Stomach (tissue), 9 donors: Measurements from ENCODE around the gene MB. TPM values are rescaled to one million over a fixed set of nuclear protein-coding genes. Genes with fewer than 3 reads are reported as not detected.
"Not testable (repeated sequence)": the region's sequence is repeated elsewhere in the genome, so short reads cannot be mapped to it uniquely, and the experiment has no call there.

Experiments
- DNase-seq, 2 donors: peaks; one replicate each; pipeline versions ENCODE4 v3.0.0 to v3.0.0-alpha.2; 2013 to 2019
- H3K27ac ChIP-seq, 5 donors: fragments of 200-600 bp in 4 of 5; sonication (generic) in 4 of 5; one replicate each; pipeline ENCODE4 v1.5.1; 2013 to 2019; ENCODE audit warnings: mild to moderate bottlenecking in 1 of 5, moderate library complexity in 1 of 5
- H3K27me3 ChIP-seq, 3 donors: fragments of 200-600 bp; sonication (generic); one replicate each; pipeline ENCODE4 v1.5.1; 2017 to 2019; ENCODE audit warnings: mixed run types in 1 of 3
- H3K36me3 ChIP-seq, 4 donors: fragments of 200-600 bp; sonication (generic); 1 replicate in 3 of 4; 2 replicates in 1 of 4; pipeline ENCODE4 v1.5.1; 2016 to 2019
- H3K4me1 ChIP-seq, 4 donors: fragments of 200-600 bp; sonication (generic); one replicate each; pipeline ENCODE4 v1.5.1; 2016 to 2019
- H3K4me3 ChIP-seq, 4 donors: fragments of 200-600 bp; sonication (generic) in 3 of 4; one replicate each; pipeline ENCODE4 v1.5.1; 2016 to 2019; ENCODE audit warnings: mild to moderate bottlenecking in 1 of 4
- H3K9me3 ChIP-seq, 4 donors: fragments of 200-600 bp; sonication (generic); one replicate each; pipeline ENCODE4 v1.5.1; 2016 to 2019
- EP300 ChIP-seq: sonication (generic); formaldehyde crosslinking; IDR thresholded peaks from one replicate; pipeline ENCODE4 v1.6.1; 2017; ENCODE audit warnings: antibody characterized with exemption
- POLR2A ChIP-seq, 4 donors: fragments of 450-650 bp; IDR thresholded peaks; one replicate each; pipeline ENCODE4 v1.6.1; 2016; ENCODE audit warnings: antibody characterized with exemption in 4 of 4, control low read depth in 2 of 4, mild to moderate bottlenecking in 1 of 4, moderate library complexity in 1 of 4
- POLR2AphosphoS5 ChIP-seq, 3 donors: sonication (generic); formaldehyde crosslinking; IDR thresholded peaks; one replicate each; pipeline ENCODE4 v1.6.1; 2016; ENCODE audit warnings: antibody characterized with exemption in 3 of 3
- WGBS, 5 donors: extraction: QIAGEN DNeasy Blood & Tissue Kit in 3 of 5; methylation state at CpG; one replicate each; pipeline versions ENCODE4 v1.1.5 to v1.1.7; 2013 to 2018; 5-methylcytosine and 5-hydroxymethylcytosine counted together
- intact Hi-C: fragments of 100-400 bp; cut with DNase I; formaldehyde crosslinking; loops from one replicate; pipeline ENCODE4 v1.15.1; 2023; ENCODE audit warnings: low total_unique reads
- polyA plus RNA-seq, 3 donors: library from polyadenylated mRNA; stranded (reverse); fragments of 200-250 nt; gene quantifications; one replicate each; pipeline ENCODE4 v1.2.3, GENCODE V29; 2013
- total RNA-seq, 5 donors: library from RNA; depleted of rRNA; stranded (reverse); fragments of >200 nt; gene quantifications; one replicate each; pipeline versions ENCODE4 v1.1.0 to v1.2.3, GENCODE V29; 2014 to 2016
- TF ChIP-seq, protein P1 (sequence below), 7 experiments: fragments of 450-650 bp in 4 of 7; fragments of 200-600 bp in 3 of 7; sonication (generic) in 3 of 7; IDR thresholded peaks; one replicate each; pipeline ENCODE4 v1.5.1; 2016 to 2019; ENCODE audit warnings: antibody characterized with exemption in 7 of 7, control low read depth in 2 of 7, mild to moderate bottlenecking in 1 of 7
- donor health status: healthy with polysubstance abuse.
- donor health status: Bipolar disorder and iron deficiency.
- donor health status: healthy.

The MB gene
- total and polyA plus RNA-seq, 8 donors: 0.87 to 29.5 (median 2.2) TPM; not detected in 3

DNA sequence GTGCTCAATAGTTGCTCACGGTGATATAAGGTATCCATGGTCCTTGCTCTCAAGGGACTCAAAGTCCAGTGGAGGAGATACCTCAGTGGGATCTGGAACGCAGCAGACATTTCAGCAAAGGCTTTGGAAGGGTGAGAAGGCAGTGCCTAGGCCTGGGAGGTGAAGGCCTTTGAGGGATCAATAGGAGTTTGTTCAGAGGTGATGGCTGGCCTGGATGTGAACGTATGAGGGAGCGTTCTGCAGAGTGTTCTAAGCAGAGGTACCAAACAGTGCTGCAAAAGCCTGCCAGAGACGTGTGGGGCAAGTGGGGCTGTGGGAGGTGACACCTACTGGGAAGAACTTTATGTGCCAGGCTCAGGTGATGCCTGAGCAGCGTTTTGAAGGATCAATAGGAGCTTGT lies 7.4 kb upstream of the MB start:
- H3K4me3 ChIP-seq: no peak overlapping the region
- DNase-seq: no peak
- WGBS, 5 donors: 85 to 95% (median 90%) methylated on average over 6 of the region's 6 CpGs
- H3K27me3 ChIP-seq: no peaks in the 10 kb centered on the region
- no peak for TF ChIP-seq POLR2AphosphoS5 (IDR thresholded peaks at IDR 0.05)
- H3K36me3 ChIP-seq: no peaks in the 10 kb centered on the region
- H3K4me1 ChIP-seq: peaks cover 8 to 41% (median 33%) of the 10 kb centered on the region in 4 donors
- no peak overlapping the region for H3K27ac ChIP-seq
- intact Hi-C loops: loop anchor here (10.0 kb wide), 1 partner anchor 500 kb away; no protein-coding TSS in a partner anchor
- H3K9me3 ChIP-seq: no peaks in the 10 kb centered on the region

DNA sequence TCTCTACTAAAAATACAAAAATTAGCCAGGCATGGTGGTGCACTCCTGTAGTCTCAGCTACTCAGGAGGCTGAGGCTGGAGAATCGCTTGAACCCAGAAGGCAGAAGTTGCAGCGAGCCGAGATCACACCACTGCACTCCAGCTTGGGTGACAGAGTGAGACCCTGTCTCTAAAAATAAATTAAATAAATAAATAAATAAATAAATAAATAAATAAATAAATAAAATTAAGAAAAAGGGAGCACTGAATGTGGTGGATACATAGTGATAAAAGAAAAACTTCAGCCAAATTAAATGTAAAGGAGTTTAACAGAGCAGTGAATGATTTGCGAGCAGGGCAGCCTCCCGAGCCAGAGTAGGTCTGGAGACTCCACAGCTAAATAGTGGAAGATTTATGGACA lies 6.8 kb upstream of the MB start:
- H3K27me3 ChIP-seq, H3K36me3 ChIP-seq, H3K27ac ChIP-seq, H3K4me3 ChIP-seq, DNase-seq, H3K9me3 ChIP-seq: not testable (repeated sequence)
- 90 to 96% (median 94%) methylated on average over 5 of the region's 5 CpGs for WGBS, 5 donors
- intact Hi-C loops: loop anchor here (10.0 kb wide), 1 partner anchor 501 kb away; no protein-coding TSS in a partner anchor
- H3K4me1 ChIP-seq: peaks cover 6 to 41% (median 30%) of the 10 kb centered on the region in 4 donors

DNA sequence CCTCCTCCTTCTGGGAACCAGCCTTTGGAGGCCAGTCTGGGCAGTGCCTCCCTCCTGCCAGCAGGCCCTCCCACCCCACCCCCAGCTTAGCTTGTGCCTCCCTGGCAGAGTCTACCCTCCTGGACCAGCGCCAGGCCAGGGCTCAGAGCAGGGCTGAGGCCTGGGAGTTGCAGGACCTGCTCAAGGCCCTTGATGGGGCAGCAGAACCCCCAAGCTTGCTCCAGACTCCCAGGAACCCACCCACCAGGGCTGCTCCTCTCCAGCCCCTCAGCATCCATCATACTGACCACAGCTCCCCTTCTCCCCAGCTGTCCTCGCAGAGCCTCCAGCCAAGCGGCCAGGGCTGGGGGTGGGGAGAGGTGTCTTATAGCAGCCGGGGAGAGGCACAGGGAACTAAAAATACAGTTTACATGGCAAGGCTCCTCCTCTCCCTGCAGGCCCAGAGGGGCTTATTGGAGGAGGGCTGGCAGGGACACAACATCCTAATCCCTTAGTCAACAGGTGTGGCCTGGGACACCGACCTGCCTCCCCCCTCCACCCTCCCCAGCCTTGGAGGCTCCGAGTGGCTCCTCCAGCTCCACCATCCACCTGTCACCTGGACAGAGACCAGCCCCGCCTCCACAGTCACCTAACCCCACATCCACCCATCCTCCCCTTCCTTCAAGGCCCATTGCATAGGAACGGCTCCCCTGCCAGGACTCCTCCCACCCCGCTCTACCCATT lies 5.2 kb upstream of the MB start:
- Histone ChIP-seq H3K36me3 (no peaks in the 10 kb centered on the region), H3K4me3 (no peak overlapping the region), H3K4me1 (peaks cover 6 to 39% (median 26%) of the 10 kb centered on the region in 4 donors), H3K27me3 (no peaks in the 10 kb centered on the region), H3K27ac (peak overlapping the region in 4 of 5 donors; percentile 2 to 54 (median 12)), H3K9me3 (no peaks in the 10 kb centered on the region)
- intact Hi-C loops: loop anchor here (10.0 kb wide), 1 partner anchor 502 kb away; no protein-coding TSS in a partner anchor
- DNase-seq: peak; percentile 46 to 73
- WGBS, 5 donors: 49 to 66% (median 56%) methylated on average over 7 to 9 of the region's 9 CpGs
- TF ChIP-seq EP300 (no peak), POLR2AphosphoS5 (IDR thresholded peaks at IDR 0.05) (no peak), POLR2A (IDR thresholded peaks at IDR 0.05) (no peak)
- TF ChIP-seq, protein P1, sequence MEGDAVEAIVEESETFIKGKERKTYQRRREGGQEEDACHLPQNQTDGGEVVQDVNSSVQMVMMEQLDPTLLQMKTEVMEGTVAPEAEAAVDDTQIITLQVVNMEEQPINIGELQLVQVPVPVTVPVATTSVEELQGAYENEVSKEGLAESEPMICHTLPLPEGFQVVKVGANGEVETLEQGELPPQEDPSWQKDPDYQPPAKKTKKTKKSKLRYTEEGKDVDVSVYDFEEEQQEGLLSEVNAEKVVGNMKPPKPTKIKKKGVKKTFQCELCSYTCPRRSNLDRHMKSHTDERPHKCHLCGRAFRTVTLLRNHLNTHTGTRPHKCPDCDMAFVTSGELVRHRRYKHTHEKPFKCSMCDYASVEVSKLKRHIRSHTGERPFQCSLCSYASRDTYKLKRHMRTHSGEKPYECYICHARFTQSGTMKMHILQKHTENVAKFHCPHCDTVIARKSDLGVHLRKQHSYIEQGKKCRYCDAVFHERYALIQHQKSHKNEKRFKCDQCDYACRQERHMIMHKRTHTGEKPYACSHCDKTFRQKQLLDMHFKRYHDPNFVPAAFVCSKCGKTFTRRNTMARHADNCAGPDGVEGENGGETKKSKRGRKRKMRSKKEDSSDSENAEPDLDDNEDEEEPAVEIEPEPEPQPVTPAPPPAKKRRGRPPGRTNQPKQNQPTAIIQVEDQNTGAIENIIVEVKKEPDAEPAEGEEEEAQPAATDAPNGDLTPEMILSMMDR (IDR thresholded peaks at IDR 0.05): no peak

DNA sequence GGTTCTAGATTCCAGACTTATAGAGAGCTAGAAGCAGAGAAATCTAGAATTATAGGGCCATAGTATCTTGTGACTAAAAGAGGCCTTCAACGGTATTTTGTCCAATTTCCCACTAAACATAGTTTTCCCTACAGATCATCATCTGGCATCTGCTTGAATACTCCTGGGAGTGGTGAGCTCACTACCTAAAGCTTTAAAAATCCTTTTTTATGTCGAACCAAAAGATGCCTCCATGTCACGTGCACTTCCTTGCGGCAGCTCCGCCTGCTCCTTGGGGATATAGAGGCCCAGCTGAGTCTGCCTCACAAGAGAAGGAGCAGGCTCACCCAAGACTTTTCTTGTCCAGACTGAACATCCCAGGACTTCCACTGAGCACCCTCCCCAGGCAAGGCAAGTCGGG lies 4.3 kb upstream of the MB start:
- Histone ChIP-seq H3K9me3 (no peaks in the 10 kb centered on the region), H3K27me3 (no peaks in the 10 kb centered on the region), H3K4me1 (peaks cover 0 to 35% (median 19%) of the 10 kb centered on the region in 4 donors), H3K4me3 (no peak overlapping the region), H3K36me3 (no peaks in the 10 kb centered on the region), H3K27ac (peak overlapping the region in 2 of 5 donors; percentile 2 to 54)
- TF ChIP-seq POLR2AphosphoS5 (IDR thresholded peaks at IDR 0.05): no peak
- TF ChIP-seq, protein P1 (IDR thresholded peaks at IDR 0.05): no peak
- no peak for TF ChIP-seq POLR2A (IDR thresholded peaks at IDR 0.05)
- no peak for TF ChIP-seq EP300
- 83 to 89% (median 89%) methylated on average over 5 to 6 of the region's 6 CpGs for WGBS, 5 donors
- no peak for DNase-seq
- intact Hi-C loops: loop anchor here (10.0 kb wide), 1 partner anchor 503 kb away; no protein-coding TSS in a partner anchor

DNA sequence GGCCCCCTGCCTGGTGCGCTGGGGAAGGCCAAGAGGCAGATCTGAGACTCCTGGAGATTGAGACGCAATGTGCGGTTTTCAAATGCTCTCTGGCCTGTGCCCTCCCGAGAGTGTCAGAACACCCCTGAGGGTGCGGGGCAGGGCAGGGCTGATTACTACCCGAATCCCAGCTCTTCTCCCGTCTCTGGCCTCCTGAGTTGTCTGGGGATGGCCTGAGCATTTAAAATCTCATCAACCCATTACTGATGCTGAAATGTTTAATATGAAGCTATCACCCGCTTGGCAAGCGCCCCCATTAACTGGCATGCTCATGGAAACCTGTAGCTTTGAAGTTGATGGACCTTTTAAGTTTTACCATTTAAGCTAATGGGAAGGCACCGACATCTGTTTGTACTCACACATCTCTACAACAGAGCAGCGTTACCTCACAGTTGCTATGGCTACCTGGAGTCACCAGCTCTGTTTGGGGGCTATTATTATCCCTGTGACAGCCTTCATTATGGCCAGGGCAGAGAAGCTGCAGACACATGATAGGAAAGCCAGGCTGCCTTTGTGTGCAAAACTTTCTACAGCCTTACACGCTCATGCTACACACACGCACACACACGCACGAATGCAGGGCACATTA lies 3.6 kb upstream of the MB start:
- Histone ChIP-seq H3K27me3 (no peaks in the 10 kb centered on the region), H3K9me3 (no peaks in the 10 kb centered on the region), H3K36me3 (no peaks in the 10 kb centered on the region), H3K27ac (peak overlapping the region in 1 of 5 donors; percentile 54), H3K4me3 (no peak overlapping the region), H3K4me1 (peaks cover 0 to 35% (median 19%) of the 10 kb centered on the region in 4 donors)
- DNase-seq: peak in 1 of 2 donors; percentile 86
- TF ChIP-seq POLR2A (IDR thresholded peaks at IDR 0.05) (no peak), POLR2AphosphoS5 (IDR thresholded peaks at IDR 0.05) (peak in 2 of 3 donors; percentile 32 to 49)
- WGBS, 5 donors: 73 to 90% (median 87%) methylated on average over 15 of the region's 15 CpGs
- intact Hi-C loops: loop anchor here (10.0 kb wide), 1 partner anchor 504 kb away; no protein-coding TSS in a partner anchor
